Liver (tissue), 9 donors: ENCODE results near the gene DUOXA2. TPM values are rescaled to one million over a fixed set of nuclear protein-coding genes. Genes with fewer than 3 reads are reported as not detected.
A peak's percentile ranks its signal among the peaks of the same experiment; 100 is the strongest.

ENCODE experiments used
- DNase-seq: peaks from one replicate; pipeline ENCODE4 v3.0.0-alpha.2; 2017; ENCODE audit warnings: low spot score
- H3K27ac ChIP-seq, 2 donors: one replicate each; pipeline ENCODE4 v1.7.0; 2013; ENCODE audit warnings: inconsistent platforms in 2 of 2, low read length in 2 of 2, control low read depth in 1 of 2, low read depth in 1 of 2, mild to moderate bottlenecking in 1 of 2
- H3K27me3 ChIP-seq, 4 donors: one replicate each; pipeline versions ENCODE4 v1.6.1 to v1.7.0; 2013; ENCODE audit warnings: low read length in 3 of 4, inconsistent platforms in 1 of 4, mild to moderate bottlenecking in 1 of 4, moderate library complexity in 1 of 4; ENCODE audit not compliant: control insufficient read depth in 4 of 4, insufficient read depth in 4 of 4
- H3K36me3 ChIP-seq, 4 donors: one replicate each; pipeline versions ENCODE4 v1.6.1 to v1.7.0; 2013; ENCODE audit warnings: low read length in 3 of 4, mild to moderate bottlenecking in 3 of 4, low read depth in 1 of 4, moderate library complexity in 1 of 4; ENCODE audit not compliant: control insufficient read depth in 4 of 4, insufficient read depth in 3 of 4
- H3K4me1 ChIP-seq, 4 donors: one replicate each; pipeline versions ENCODE4 v1.6.1 to v1.7.0; 2013; ENCODE audit warnings: low read length in 3 of 4, mild to moderate bottlenecking in 3 of 4, moderate library complexity in 1 of 4; ENCODE audit not compliant: control insufficient read depth in 4 of 4, insufficient read depth in 4 of 4
- H3K4me3 ChIP-seq, 3 donors: one replicate each; pipeline versions ENCODE4 v1.6.1 to v1.7.0; 2013; ENCODE audit warnings: low read length in 3 of 3, control low read depth in 1 of 3, low read depth in 1 of 3, mild to moderate bottlenecking in 1 of 3
- H3K9ac ChIP-seq, 2 donors: one replicate each; pipeline ENCODE4 v1.7.0; 2013; ENCODE audit warnings: low read length in 2 of 2, mild to moderate bottlenecking in 2 of 2, moderate library complexity in 2 of 2, control low read depth in 1 of 2, low read depth in 1 of 2
- H3K9me3 ChIP-seq, 4 donors: one replicate each; pipeline versions ENCODE4 v1.6.1 to v1.7.0; 2013; ENCODE audit warnings: low read length in 3 of 4; ENCODE audit not compliant: control insufficient read depth in 4 of 4
- EGR1 ChIP-seq, 2 donors: IDR thresholded peaks; 2 replicates each; pipeline ENCODE4 v1.6.1; 2016 to 2018; ENCODE audit warnings: antibody characterized with exemption in 2 of 2, low read depth in 2 of 2
- FOXA1 ChIP-seq: IDR thresholded peaks from 2 replicates; pipeline ENCODE4 v1.6.1; 2016; ENCODE audit warnings: antibody characterized with exemption
- FOXA2 ChIP-seq: IDR thresholded peaks from 2 replicates; pipeline ENCODE4 v1.6.1; 2016; ENCODE audit warnings: antibody characterized with exemption
- GABPA ChIP-seq, 2 donors: IDR thresholded peaks in 1 of 2; conservative IDR thresholded peaks in 1 of 2; 2 replicates each; pipeline ENCODE4 v1.6.1; 2016; ENCODE audit warnings: antibody characterized with exemption in 2 of 2, mild to moderate bottlenecking in 1 of 2, moderate library complexity in 1 of 2
- HNF4A ChIP-seq, 2 donors: conservative IDR thresholded peaks; 2 replicates each; pipeline ENCODE4 v1.6.1; 2016; ENCODE audit warnings: antibody characterized with exemption in 2 of 2, mild to moderate bottlenecking in 2 of 2
- HNF4G ChIP-seq: IDR thresholded peaks from 2 replicates; pipeline ENCODE4 v1.6.1; 2016; ENCODE audit warnings: antibody characterized with exemption
- JUND ChIP-seq, 2 donors: IDR thresholded peaks; 2 replicates each; pipeline ENCODE4 v1.6.1; 2016; ENCODE audit warnings: antibody characterized with exemption in 2 of 2
- NR2F2 ChIP-seq: IDR thresholded peaks from 2 replicates; pipeline ENCODE4 v1.6.1; 2016; ENCODE audit warnings: antibody characterized with exemption
- RAD21 ChIP-seq, 2 donors: IDR thresholded peaks; 2 replicates each; pipeline ENCODE4 v1.6.1; 2016; ENCODE audit warnings: antibody characterized with exemption in 2 of 2, mild to moderate bottlenecking in 2 of 2
- RXRA ChIP-seq, 2 donors: IDR thresholded peaks; 2 replicates each; pipeline ENCODE4 v1.6.1; 2017 to 2018; ENCODE audit warnings: antibody characterized with exemption in 2 of 2, mild to moderate bottlenecking in 1 of 2
- SP1 ChIP-seq: IDR thresholded peaks from 2 replicates; pipeline ENCODE4 v1.6.1; 2018; ENCODE audit warnings: antibody characterized with exemption, mild to moderate bottlenecking
- TAF1 ChIP-seq: conservative IDR thresholded peaks from 2 replicates; pipeline ENCODE4 v1.6.1; 2016; ENCODE audit warnings: antibody characterized with exemption, mild to moderate bottlenecking
- YY1 ChIP-seq: IDR thresholded peaks from 2 replicates; pipeline ENCODE4 v1.6.1; 2016; ENCODE audit warnings: antibody characterized with exemption, mild to moderate bottlenecking
- WGBS: extraction: QIAGEN DNeasy Blood & Tissue Kit; methylation state at CpG from one replicate; pipeline ENCODE4 v1.1.7; 2013; 5-methylcytosine and 5-hydroxymethylcytosine counted together
- polyA plus RNA-seq, 2 donors: library from polyadenylated mRNA; stranded (reverse) in 1 of 2; unstranded in 1 of 2; fragments of 200-250 nt in 1 of 2; fragments of >200 nt in 1 of 2; fragmentation: Nextera tagmentation in 1 of 2; extraction: Ambion mirVana in 1 of 2; gene quantifications; one replicate each; pipeline versions ENCODE4 v1.2.1 to v1.2.3, GENCODE V29; 2013 to 2015
- total RNA-seq, 2 donors: library from RNA; depleted of rRNA; stranded (reverse); fragments of >200 nt; gene quantifications; one replicate each; pipeline ENCODE4 v1.2.3, GENCODE V29; 2014
- TF ChIP-seq, protein P1 (sequence below): IDR thresholded peaks from 2 replicates; pipeline ENCODE4 v1.6.1; 2016; ENCODE audit warnings: antibody characterized with exemption
- TF ChIP-seq, protein P2 (sequence below): IDR thresholded peaks from 2 replicates; pipeline ENCODE4 v1.6.1; 2016; ENCODE audit warnings: antibody characterized with exemption
- TF ChIP-seq, protein P3 (sequence below): IDR thresholded peaks from 2 replicates; pipeline ENCODE4 v1.6.1; 2016; ENCODE audit warnings: antibody characterized with exemption
- TF ChIP-seq, protein P4 (sequence below): IDR thresholded peaks from 2 replicates; pipeline ENCODE4 v1.6.1; 2016; ENCODE audit warnings: antibody characterized with exemption, mild to moderate bottlenecking
- TF ChIP-seq, protein P5 (sequence below): fragments of 150-350 bp; IDR thresholded peaks from 2 replicates; pipeline ENCODE4 v1.5.1; 2017; ENCODE audit warnings: improper control_type of control experiment, low read depth, low read length; ENCODE audit not compliant: missing input control
- donor health status: healthy.
- donor health status: healthy.
- donor health status: healthy.
- donor health status: healthy.
- donor health status: healthy.

The DUOXA2 gene
- total and polyA plus RNA-seq, 4 donors: 0.07 TPM; not detected in 3

DNA sequence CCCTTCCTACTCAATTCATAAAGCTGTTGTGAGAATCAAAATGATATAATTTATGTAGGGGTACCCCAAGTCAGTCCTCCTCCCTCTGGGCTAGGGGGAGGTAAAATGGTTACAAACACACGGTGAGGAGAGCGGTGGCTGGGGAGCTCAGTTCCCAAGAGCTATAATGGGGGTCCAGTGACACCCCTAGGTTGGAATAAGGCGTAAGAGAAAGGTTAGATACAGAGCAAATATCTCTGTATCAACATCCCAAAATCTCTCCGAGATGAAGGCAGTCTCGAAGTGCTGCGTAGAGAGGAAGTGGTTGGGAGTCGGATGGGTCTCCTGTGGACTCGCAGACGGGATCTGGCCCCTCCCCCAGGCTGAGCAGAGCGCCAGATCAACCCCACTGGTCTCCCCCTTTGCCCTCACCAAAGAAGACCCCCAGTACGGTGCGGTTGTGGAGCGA, 2.0 kb upstream of the DUOXA2 start:
- no peak for TF ChIP-seq HNF4A (conservative IDR thresholded peaks at IDR 0.05)
- TF ChIP-seq YY1: no peak
- TF ChIP-seq TAF1: no peak
- TF ChIP-seq, protein P1, sequence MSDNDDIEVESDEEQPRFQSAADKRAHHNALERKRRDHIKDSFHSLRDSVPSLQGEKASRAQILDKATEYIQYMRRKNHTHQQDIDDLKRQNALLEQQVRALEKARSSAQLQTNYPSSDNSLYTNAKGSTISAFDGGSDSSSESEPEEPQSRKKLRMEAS: no peak
- TF ChIP-seq FOXA1: no peak
- no peak for TF ChIP-seq SP1
- no peak for TF ChIP-seq HNF4G
- H3K4me3 ChIP-seq: peak overlapping the region in 1 of 3 donors; percentile 20

DNA sequence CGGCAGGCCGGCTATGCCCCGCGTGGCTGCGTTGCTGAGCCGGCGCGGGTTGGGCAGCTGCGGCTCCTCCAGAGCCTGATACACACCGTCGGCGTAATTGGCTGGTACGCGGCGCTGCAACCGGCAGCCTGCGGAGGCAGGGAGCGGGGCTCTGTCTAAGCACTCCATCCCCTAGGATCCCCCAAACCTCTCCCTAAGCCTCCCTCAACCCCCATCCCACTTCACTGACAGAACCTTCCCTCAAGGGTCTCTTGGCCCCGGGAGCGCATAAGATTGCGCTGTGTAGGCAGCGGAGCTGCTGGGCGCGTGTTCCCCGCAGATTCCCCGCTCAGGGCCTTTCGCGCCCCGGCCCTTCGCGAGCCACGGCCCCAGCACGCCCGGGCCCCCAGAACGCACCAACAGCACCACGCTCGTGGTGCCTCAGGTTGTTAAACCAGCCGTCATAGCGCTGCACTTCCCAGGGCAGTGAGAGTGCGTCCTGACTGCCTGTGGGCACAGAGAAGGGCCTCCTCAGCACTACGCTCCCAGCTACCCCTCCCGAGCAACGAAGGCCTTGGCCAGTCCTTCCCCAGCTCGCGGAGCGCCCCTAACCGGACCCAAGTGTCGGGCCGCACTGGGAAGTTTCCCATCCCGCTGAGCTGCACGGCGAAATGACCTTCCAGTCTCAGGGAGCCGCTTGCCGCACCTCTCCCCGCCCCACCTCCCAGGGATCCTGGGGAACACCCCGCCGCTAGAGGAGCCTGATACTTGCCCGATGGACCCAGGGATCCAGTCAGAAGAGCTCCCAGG, 1.3 kb upstream of the DUOXA2 start:
- no peak for DNase-seq
- Histone ChIP-seq H3K4me1 (peaks cover 14 to 38% (median 26%) of the 10 kb centered on the region in 4 donors), H3K27me3 (peaks cover 4 to 17% (median 8%) of the 10 kb centered on the region in 4 donors), H3K36me3 (no peaks in the 10 kb centered on the region), H3K9me3 (no peaks in the 10 kb centered on the region), H3K4me3 (peak overlapping the region in 1 of 3 donors; percentile 20), H3K27ac (no peak overlapping the region), H3K9ac (no peak overlapping the region)
- 6% methylated on average over 58 of the region's 58 CpGs for WGBS
- TF ChIP-seq HNF4G (no peak), GABPA (IDR thresholded peaks at IDR 0.05 in 1 of 2, conservative IDR thresholded peaks at IDR 0.05 in 1 of 2) (no peak), FOXA1 (no peak), RXRA (IDR thresholded peaks at IDR 0.05) (no peak), FOXA2 (no peak), HNF4A (conservative IDR thresholded peaks at IDR 0.05) (no peak), TAF1 (no peak), JUND (IDR thresholded peaks at IDR 0.05) (no peak), YY1 (no peak), EGR1 (IDR thresholded peaks at IDR 0.05; ENCODE audit: low read depth in 2 of 2) (no peak), NR2F2 (no peak), SP1 (no peak), RAD21 (IDR thresholded peaks at IDR 0.05) (no peak)
- TF ChIP-seq, protein P1: no peak
- TF ChIP-seq, protein P2, sequence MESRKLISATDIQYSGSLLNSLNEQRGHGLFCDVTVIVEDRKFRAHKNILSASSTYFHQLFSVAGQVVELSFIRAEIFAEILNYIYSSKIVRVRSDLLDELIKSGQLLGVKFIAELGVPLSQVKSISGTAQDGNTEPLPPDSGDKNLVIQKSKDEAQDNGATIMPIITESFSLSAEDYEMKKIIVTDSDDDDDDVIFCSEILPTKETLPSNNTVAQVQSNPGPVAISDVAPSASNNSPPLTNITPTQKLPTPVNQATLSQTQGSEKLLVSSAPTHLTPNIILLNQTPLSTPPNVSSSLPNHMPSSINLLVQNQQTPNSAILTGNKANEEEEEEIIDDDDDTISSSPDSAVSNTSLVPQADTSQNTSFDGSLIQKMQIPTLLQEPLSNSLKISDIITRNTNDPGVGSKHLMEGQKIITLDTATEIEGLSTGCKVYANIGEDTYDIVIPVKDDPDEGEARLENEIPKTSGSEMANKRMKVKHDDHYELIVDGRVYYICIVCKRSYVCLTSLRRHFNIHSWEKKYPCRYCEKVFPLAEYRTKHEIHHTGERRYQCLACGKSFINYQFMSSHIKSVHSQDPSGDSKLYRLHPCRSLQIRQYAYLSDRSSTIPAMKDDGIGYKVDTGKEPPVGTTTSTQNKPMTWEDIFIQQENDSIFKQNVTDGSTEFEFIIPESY: no peak
- TF ChIP-seq, protein P3, sequence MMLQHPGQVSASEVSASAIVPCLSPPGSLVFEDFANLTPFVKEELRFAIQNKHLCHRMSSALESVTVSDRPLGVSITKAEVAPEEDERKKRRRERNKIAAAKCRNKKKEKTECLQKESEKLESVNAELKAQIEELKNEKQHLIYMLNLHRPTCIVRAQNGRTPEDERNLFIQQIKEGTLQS: no peak
- TF ChIP-seq, protein P4, sequence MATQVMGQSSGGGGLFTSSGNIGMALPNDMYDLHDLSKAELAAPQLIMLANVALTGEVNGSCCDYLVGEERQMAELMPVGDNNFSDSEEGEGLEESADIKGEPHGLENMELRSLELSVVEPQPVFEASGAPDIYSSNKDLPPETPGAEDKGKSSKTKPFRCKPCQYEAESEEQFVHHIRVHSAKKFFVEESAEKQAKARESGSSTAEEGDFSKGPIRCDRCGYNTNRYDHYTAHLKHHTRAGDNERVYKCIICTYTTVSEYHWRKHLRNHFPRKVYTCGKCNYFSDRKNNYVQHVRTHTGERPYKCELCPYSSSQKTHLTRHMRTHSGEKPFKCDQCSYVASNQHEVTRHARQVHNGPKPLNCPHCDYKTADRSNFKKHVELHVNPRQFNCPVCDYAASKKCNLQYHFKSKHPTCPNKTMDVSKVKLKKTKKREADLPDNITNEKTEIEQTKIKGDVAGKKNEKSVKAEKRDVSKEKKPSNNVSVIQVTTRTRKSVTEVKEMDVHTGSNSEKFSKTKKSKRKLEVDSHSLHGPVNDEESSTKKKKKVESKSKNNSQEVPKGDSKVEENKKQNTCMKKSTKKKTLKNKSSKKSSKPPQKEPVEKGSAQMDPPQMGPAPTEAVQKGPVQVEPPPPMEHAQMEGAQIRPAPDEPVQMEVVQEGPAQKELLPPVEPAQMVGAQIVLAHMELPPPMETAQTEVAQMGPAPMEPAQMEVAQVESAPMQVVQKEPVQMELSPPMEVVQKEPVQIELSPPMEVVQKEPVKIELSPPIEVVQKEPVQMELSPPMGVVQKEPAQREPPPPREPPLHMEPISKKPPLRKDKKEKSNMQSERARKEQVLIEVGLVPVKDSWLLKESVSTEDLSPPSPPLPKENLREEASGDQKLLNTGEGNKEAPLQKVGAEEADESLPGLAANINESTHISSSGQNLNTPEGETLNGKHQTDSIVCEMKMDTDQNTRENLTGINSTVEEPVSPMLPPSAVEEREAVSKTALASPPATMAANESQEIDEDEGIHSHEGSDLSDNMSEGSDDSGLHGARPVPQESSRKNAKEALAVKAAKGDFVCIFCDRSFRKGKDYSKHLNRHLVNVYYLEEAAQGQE: no peak
- TF ChIP-seq, protein P5, sequence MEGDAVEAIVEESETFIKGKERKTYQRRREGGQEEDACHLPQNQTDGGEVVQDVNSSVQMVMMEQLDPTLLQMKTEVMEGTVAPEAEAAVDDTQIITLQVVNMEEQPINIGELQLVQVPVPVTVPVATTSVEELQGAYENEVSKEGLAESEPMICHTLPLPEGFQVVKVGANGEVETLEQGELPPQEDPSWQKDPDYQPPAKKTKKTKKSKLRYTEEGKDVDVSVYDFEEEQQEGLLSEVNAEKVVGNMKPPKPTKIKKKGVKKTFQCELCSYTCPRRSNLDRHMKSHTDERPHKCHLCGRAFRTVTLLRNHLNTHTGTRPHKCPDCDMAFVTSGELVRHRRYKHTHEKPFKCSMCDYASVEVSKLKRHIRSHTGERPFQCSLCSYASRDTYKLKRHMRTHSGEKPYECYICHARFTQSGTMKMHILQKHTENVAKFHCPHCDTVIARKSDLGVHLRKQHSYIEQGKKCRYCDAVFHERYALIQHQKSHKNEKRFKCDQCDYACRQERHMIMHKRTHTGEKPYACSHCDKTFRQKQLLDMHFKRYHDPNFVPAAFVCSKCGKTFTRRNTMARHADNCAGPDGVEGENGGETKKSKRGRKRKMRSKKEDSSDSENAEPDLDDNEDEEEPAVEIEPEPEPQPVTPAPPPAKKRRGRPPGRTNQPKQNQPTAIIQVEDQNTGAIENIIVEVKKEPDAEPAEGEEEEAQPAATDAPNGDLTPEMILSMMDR: no peak

More for the DNA sequence above, 2.0 kb upstream of the DUOXA2 start:
- H3K27me3 ChIP-seq: peaks cover 4 to 17% (median 8%) of the 10 kb centered on the region in 4 donors
- 10% methylated on average over 13 of the region's 13 CpGs for WGBS
- H3K9ac ChIP-seq: no peak overlapping the region
- H3K36me3 ChIP-seq: no peaks in the 10 kb centered on the region
- no peak overlapping the region for H3K27ac ChIP-seq
- no peaks in the 10 kb centered on the region for H3K9me3 ChIP-seq
- no peak for DNase-seq
- H3K4me1 ChIP-seq: peaks cover 14 to 34% (median 23%) of the 10 kb centered on the region in 4 donors
